Measurements from ENCODE around the gene FGFR2.
A peak's percentile ranks its signal among the peaks of the same experiment; 100 is the strongest.
"Not testable (repeated sequence)": the region's sequence is repeated elsewhere in the genome, so short reads cannot be mapped to it uniquely, and the experiment has no call there.

Gene FGFR2

DNA sequence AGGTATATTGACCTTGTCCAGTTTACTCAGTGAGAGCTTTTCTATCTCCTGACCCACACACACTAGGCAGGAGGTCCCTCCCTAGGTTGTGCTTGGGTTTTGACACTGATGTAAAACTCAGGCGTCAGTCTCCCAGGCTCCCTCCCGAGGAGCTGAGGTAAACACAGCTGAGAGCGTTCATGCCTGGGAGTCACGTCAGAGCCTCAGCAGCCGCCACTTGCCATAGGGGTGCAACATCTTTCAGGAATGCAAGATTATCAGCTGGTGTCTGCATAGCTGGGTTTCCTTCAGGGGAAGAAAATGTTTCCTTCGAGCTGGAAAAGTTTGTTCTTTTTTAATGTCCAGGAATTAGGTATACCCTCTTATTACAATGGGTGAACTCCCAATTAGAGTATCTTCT lies 70.6 kb downstream of the FGFR2 start:
- Histone ChIP-seq H3K9ac (ENCODE audit: low read length) (no peak overlapping the region), H3K9me3 (ENCODE audit: low read length) (no peaks in the 10 kb centered on the region), H3K36me3 (ENCODE audit: insufficient read depth, low read length) (no peaks in the 10 kb centered on the region), H3K27me3 (ENCODE audit: control insufficient read depth in 1 of 2, insufficient read depth in 2 of 2, low read length in 2 of 2) (no peaks in the 10 kb centered on the region), H3K27ac (ENCODE audit: low read depth, low read length) (no peak overlapping the region), H3K4me3 (ENCODE audit: low read depth in 1 of 2, low read length in 2 of 2) (peak overlapping the region in 1 of 2 donors; percentile 7), H3K4me1 (ENCODE audit: insufficient read depth, low read length) (peaks cover 72% of the 10 kb centered on the region)

DNA sequence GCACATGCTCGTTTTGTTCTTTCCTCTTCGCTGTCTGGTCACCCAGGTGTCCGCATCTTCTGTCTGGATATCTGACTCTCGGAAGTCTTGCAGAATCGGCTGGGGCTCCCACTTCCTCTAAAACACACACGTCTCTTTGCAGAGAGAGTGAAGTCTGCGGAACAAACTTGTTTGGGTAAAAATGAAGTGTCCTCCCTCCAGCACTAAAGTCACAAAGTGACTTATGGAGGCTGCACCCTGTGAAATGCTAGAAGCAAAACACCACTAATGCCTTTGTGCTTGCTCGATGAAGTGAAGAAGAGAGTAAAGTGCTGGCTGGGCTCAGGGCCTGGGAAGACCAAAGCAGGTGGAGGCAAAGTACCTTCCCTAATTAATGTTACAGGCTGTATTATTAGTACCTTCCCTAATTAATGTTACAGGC lies 71.4 kb downstream of the FGFR2 start:
- Histone ChIP-seq H3K4me3 (ENCODE audit: low read depth in 1 of 2, low read length in 2 of 2) (no peak overlapping the region), H3K27me3 (ENCODE audit: control insufficient read depth in 1 of 2, insufficient read depth in 2 of 2, low read length in 2 of 2) (no peaks in the 10 kb centered on the region), H3K9ac (ENCODE audit: low read length) (no peak overlapping the region), H3K9me3 (ENCODE audit: low read length) (no peaks in the 10 kb centered on the region), H3K4me1 (ENCODE audit: insufficient read depth, low read length) (peaks cover 65% of the 10 kb centered on the region), H3K36me3 (ENCODE audit: insufficient read depth, low read length) (no peaks in the 10 kb centered on the region), H3K27ac (ENCODE audit: low read depth, low read length) (no peak overlapping the region)

DNA sequence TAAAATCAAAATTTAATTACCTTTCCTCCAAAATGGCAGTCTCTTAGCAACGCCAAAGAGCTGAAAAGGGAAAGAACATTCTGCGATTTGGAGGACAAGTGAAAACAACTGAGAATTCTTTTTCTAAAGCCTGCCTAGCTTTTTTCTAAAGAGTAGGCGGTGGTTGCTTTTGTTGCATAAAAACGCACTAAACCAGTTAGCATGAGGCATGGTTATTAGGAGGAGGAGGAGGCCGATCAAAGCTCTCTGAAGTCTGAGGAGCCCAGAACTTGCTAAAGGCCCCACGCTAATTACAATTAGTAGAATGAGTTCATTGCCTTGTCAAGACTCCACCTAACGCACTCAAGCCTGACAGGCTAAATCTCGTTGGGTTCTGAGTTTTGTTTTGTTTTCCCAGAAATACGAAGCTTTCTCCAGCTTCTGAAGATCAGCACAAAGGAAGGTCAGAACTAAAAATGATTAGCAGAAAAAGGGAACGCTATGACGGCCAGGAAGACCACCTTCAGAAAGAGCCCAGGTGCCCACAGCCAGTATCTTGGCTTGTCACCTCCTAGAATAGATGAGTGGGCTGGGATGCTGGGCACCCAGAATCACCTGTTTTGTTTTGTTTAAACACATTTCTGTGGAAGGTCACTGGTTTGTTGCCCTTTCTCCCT lies 72.0 kb downstream of the FGFR2 start:
- H3K27me3 ChIP-seq (ENCODE audit: control insufficient read depth in 1 of 2, insufficient read depth in 2 of 2, low read length in 2 of 2), result no peaks in the 10 kb centered on the region
- H3K27ac ChIP-seq (ENCODE audit: low read depth, low read length), result peak overlapping the region; percentile 31
- no peaks in the 10 kb centered on the region for H3K9me3 ChIP-seq (ENCODE audit: low read length)
- H3K4me1 ChIP-seq (ENCODE audit: insufficient read depth, low read length), result peaks cover 61% of the 10 kb centered on the region
- no peak overlapping the region for H3K4me3 ChIP-seq (ENCODE audit: low read depth in 1 of 2, low read length in 2 of 2)
- H3K36me3 ChIP-seq (ENCODE audit: insufficient read depth, low read length), result no peaks in the 10 kb centered on the region
- H3K9ac ChIP-seq (ENCODE audit: low read length), result no peak overlapping the region

DNA sequence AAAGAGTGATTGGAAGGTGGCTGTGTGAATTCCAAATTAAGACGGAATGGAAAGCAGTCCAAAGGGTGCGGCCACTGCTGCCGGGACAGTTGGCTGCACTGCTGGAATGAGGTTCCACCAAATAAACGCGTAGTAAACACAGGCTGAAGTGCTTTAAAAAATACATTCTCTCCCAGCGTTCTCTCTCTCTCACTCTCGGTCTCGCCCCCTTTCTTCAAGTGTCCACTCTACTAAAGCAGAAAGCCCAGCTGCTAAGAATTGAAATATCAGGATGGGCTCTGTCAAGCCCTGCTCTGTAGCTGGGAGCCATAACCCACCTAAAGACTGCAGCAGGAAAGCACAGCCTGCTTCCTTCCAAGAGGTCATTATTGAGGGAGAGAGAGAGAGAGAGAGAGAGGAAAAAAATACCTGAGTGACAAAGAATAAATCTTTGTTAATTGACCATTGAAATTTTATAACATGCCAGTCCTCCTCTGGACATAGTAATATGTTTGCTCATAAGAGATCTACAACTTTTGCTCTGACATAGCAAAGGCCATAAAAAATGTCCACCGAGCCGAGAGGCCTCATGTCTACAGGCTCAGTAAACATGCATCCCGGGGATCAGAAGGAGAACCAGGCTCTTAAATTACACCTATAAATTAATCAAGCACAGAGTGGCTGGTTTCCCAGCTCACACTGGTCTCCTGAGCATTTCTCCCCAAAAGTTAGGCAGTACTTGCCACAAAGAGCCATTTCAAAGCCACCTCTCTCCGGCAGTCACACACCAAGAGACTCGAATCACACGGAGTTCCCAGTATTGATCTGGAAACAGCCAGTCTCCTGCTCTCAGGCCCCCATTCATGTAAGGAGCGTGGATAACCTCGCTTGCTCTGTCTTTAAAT lies 72.8 kb downstream of the FGFR2 start:
- Histone ChIP-seq H3K27ac (ENCODE audit: low read depth, low read length) (peak overlapping the region; percentile 35), H3K27me3 (ENCODE audit: control insufficient read depth in 1 of 2, insufficient read depth in 2 of 2, low read length in 2 of 2) (no peaks in the 10 kb centered on the region), H3K9me3 (ENCODE audit: low read length) (no peaks in the 10 kb centered on the region), H3K9ac (ENCODE audit: low read length) (no peak overlapping the region), H3K4me1 (ENCODE audit: insufficient read depth, low read length) (peaks cover 61% of the 10 kb centered on the region), H3K36me3 (ENCODE audit: insufficient read depth, low read length) (no peaks in the 10 kb centered on the region), H3K4me3 (ENCODE audit: low read depth in 1 of 2, low read length in 2 of 2) (no peak overlapping the region)

DNA sequence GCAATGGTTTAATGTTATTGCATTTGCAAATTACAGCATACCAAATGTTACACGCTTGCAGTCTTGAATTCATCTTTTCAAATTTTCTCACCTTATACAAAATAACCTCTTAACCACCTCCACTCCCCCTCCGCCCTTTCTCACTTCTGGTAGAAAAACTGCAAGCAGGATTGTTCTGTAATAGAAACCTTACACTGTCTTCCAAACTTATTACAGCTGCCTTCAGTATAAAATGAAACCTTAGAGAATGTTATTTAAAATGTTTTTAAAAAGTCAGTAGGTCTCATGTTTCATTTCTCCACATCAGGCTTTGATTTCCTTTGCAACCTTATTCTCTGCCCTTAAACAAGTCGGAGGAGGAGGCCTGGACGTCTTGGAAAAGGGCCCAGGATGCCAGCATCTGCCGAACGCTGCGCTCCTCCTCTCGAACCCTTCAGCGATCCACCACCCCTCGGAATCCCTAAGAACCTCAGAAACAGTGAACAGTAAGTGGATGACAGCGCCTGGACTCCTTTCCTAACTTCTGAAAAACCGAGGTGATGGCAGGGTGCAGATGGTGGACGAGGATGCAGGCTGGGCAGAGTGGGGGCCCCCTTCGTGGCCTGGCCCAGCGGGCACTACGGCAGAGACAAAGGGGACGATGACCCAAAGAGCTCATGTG lies 74.0 kb downstream of the FGFR2 start:
- H3K4me1 ChIP-seq (ENCODE audit: insufficient read depth, low read length), result peaks cover 73% of the 10 kb centered on the region
- H3K27me3 ChIP-seq (ENCODE audit: control insufficient read depth in 1 of 2, insufficient read depth in 2 of 2, low read length in 2 of 2), result no peaks in the 10 kb centered on the region
- no peaks in the 10 kb centered on the region for H3K36me3 ChIP-seq (ENCODE audit: insufficient read depth, low read length)
- H3K9ac ChIP-seq (ENCODE audit: low read length), result no peak overlapping the region
- H3K4me3 ChIP-seq (ENCODE audit: low read depth in 1 of 2, low read length in 2 of 2), result peak overlapping the region in 1 of 2 donors; percentile 29
- H3K27ac ChIP-seq (ENCODE audit: low read depth, low read length), result peak overlapping the region; percentile 35
- H3K9me3 ChIP-seq (ENCODE audit: low read length), result no peaks in the 10 kb centered on the region

DNA sequence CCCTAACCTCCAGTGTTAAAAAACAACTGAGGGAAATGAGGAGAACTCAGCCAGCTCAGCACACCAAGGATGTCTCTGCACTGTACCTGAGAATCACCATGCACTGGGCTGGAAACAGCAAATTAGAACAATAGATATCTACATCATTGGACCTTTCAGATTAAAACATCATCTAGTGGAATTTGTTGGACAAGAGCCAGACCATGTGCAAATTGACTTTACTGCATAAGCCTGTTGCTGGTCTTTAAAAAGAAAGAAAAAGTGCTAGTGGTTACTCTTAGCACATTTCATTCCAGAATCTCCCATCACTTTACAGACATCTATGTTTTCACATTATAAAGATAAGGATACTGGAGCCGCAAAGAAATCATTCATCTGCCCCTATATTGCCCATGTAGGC lies 75.4 kb downstream of the FGFR2 start:
- Histone ChIP-seq H3K27ac (ENCODE audit: low read depth, low read length) (peak overlapping the region; percentile 8), H3K9me3 (ENCODE audit: low read length) (no peaks in the 10 kb centered on the region), H3K9ac (ENCODE audit: low read length) (no peak overlapping the region)

DNA sequence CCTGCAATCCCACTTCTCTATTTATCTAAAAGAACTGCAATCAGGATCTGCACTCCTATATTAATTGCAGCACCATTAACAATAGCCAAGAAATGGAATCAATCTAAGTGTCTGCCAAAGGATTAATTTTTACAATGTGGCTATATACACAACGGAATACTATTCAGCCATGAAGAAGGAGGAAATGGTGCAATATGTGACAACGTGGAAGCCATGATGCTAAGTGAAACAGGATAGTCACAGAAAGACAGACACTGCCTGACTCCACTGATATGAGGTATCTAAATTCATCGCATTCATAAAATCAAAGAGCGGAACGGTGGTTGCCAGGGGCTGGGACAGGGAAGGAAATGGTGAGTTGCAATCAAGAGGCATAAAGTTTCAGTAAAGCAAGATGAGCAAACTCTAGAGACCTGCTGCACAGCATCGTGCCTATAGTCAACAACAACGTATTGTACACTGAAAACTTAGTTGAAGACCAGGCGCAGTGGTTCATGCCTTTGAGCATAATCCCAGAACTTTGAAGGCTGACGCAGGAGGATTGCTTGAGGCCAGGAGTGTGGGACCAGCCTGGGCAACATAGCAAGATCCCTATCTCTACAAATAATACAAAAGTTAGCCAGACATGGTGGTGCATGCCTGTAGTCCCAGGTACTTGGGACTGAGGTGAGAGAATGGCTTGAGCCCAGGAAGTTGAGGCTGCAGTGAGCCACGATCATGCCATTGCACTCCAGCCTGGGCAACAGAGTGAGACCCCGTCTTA lies 76.3 kb downstream of the FGFR2 start:
- no peak overlapping the region for H3K27ac ChIP-seq (ENCODE audit: low read depth, low read length)
- no peak overlapping the region for H3K9ac ChIP-seq (ENCODE audit: low read length)
- H3K9me3 ChIP-seq (ENCODE audit: low read length), result no peaks in the 10 kb centered on the region
- H3K36me3 ChIP-seq (ENCODE audit: insufficient read depth, low read length), result no peaks in the 10 kb centered on the region
- peaks cover 67% of the 10 kb centered on the region for H3K4me1 ChIP-seq (ENCODE audit: insufficient read depth, low read length)
- H3K27me3 ChIP-seq (ENCODE audit: control insufficient read depth in 1 of 2, insufficient read depth in 2 of 2, low read length in 2 of 2), result no peaks in the 10 kb centered on the region
- H3K4me3 ChIP-seq (ENCODE audit: low read depth in 1 of 2, low read length in 2 of 2), result no peak overlapping the region

More for the DNA sequence above, 75.4 kb downstream of the FGFR2 start:
- Histone ChIP-seq H3K4me1 (ENCODE audit: insufficient read depth, low read length) (peaks cover 76% of the 10 kb centered on the region), H3K36me3 (ENCODE audit: insufficient read depth, low read length) (no peaks in the 10 kb centered on the region), H3K4me3 (ENCODE audit: low read depth in 1 of 2, low read length in 2 of 2) (no peak overlapping the region), H3K27me3 (ENCODE audit: control insufficient read depth in 1 of 2, insufficient read depth in 2 of 2, low read length in 2 of 2) (no peaks in the 10 kb centered on the region)

DNA sequence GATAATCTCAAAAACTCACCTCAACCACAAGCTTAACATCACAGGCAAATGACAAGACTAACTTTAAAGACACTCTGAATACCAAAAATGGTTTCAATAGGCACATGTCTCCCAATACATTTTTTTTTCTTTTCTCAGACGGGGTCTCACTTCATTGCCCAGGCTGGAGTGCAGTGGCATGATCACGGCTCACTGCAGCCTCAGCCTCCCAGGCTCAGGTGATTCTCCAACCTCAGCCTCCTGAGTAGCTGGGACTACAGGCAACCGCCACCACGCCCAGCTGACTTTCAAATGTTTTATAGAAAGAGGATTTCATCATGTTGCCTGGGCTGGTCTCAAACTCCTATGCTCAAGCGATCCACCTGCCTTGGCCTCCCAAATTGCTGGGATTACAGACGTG lies 77.7 kb downstream of the FGFR2 start:
- not testable (repeated sequence) for H3K27me3 ChIP-seq (ENCODE audit: control insufficient read depth in 1 of 2, insufficient read depth in 2 of 2, low read length in 2 of 2); H3K27ac ChIP-seq (ENCODE audit: low read depth, low read length); H3K9me3 ChIP-seq (ENCODE audit: low read length); H3K4me3 ChIP-seq (ENCODE audit: low read depth in 1 of 2, low read length in 2 of 2); H3K36me3 ChIP-seq (ENCODE audit: insufficient read depth, low read length); H3K9ac ChIP-seq (ENCODE audit: low read length)
- peaks cover 54% of the 10 kb centered on the region for H3K4me1 ChIP-seq (ENCODE audit: insufficient read depth, low read length)

DNA sequence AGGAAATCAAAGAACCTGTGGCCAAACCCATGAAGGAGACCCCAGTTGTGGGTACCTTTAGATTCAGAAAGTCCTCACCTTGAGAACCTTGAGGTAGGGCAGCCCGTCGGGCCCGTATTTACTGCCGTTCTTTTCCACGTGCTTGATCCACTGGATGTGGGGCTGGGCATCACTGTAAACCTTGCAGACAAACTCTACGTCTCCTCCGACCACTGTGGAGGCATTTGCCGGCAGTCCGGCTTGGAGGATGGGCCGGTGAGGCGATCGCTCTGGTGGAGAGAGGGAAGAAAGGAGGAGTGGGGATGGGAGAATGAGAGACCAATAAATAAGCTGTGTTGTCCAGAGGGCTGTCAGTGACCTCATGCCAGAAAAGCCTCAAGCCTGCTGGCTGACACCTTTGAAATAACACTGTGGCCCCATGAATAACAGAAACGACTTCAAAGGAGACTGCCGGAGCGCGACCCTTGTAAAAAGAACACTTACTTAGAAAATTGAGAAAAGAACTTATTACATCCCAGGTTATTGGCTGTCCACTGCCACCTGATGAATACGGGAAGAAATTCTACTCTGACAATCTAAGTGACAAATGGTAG lies 78.2 kb downstream of the FGFR2 start:
- no peak overlapping the region for H3K4me3 ChIP-seq (ENCODE audit: low read depth in 1 of 2, low read length in 2 of 2)
- no peak overlapping the region for H3K9ac ChIP-seq (ENCODE audit: low read length)
- no peaks in the 10 kb centered on the region for H3K9me3 ChIP-seq (ENCODE audit: low read length)
- H3K27ac ChIP-seq (ENCODE audit: low read depth, low read length), result peak overlapping the region; percentile 9
- no peaks in the 10 kb centered on the region for H3K36me3 ChIP-seq (ENCODE audit: insufficient read depth, low read length)
- no peaks in the 10 kb centered on the region for H3K27me3 ChIP-seq (ENCODE audit: control insufficient read depth in 1 of 2, insufficient read depth in 2 of 2, low read length in 2 of 2)
- H3K4me1 ChIP-seq (ENCODE audit: insufficient read depth, low read length), result peaks cover 48% of the 10 kb centered on the region

DNA sequence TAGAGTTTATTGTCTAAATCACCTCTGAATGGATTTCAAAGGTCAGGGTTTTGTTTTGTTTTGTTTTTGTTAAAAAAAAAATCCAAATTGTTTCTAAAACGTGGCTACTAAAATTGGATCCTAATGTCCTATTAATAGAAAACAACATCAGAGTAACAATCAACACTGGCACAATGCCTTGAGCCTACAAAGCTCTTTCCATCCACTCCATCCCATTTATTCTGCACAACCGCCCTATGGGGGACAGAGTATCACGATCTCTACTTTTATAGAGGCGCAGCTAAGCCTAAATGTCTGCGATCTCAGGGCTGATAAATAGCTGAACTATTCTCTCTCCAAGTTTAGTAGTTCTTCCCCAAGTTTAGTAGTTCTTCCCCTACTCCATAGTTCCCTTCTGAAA lies 78.8 kb downstream of the FGFR2 start:
- H3K27me3 ChIP-seq (ENCODE audit: control insufficient read depth in 1 of 2, insufficient read depth in 2 of 2, low read length in 2 of 2), result no peaks in the 10 kb centered on the region
- peak overlapping the region; percentile 9 for H3K27ac ChIP-seq (ENCODE audit: low read depth, low read length)
- no peaks in the 10 kb centered on the region for H3K9me3 ChIP-seq (ENCODE audit: low read length)
- no peak overlapping the region for H3K4me3 ChIP-seq (ENCODE audit: low read depth in 1 of 2, low read length in 2 of 2)
- peaks cover 4% of the 10 kb centered on the region for H3K36me3 ChIP-seq (ENCODE audit: insufficient read depth, low read length)
- no peak overlapping the region for H3K9ac ChIP-seq (ENCODE audit: low read length)
- peaks cover 42% of the 10 kb centered on the region for H3K4me1 ChIP-seq (ENCODE audit: insufficient read depth, low read length)

DNA sequence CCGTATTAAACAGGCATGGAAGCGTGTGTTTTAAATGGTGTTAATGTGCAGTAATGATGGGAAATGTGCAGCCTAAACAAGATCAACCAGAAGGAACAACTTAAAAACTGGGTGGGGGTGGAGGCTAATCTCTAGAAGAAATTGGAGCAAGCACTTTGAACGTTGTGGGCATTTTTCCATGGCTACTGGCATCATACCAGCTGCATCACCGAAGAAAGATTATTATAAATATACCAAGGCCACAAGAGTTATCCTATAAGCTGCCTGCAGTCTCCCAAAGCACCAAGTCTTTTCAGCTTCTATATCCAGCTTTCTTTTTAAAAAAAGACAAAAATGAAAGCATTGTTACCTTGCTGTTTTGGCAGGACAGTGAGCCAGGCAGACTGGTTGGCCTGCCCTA lies 79.9 kb downstream of the FGFR2 start:
- Histone ChIP-seq H3K4me3 (ENCODE audit: low read depth in 1 of 2, low read length in 2 of 2) (no peak overlapping the region), H3K4me1 (ENCODE audit: insufficient read depth, low read length) (peaks cover 32% of the 10 kb centered on the region), H3K36me3 (ENCODE audit: insufficient read depth, low read length) (peaks cover 11% of the 10 kb centered on the region), H3K9me3 (ENCODE audit: low read length) (no peaks in the 10 kb centered on the region), H3K27ac (ENCODE audit: low read depth, low read length) (no peak overlapping the region), H3K27me3 (ENCODE audit: control insufficient read depth in 1 of 2, insufficient read depth in 2 of 2, low read length in 2 of 2) (no peaks in the 10 kb centered on the region), H3K9ac (ENCODE audit: low read length) (no peak overlapping the region)

Measured in muscle layer of colon (tissue), 2 donors.